GM10248 (cell line): ENCODE measurements around the gene PHF21B.

ENCODE experiments used
- CTCF ChIA-PET: fragments of 300-600 bp; sonication (Branson Sonifier 250); formaldehyde crosslinking; extraction: SDS; loops from one replicate; lab custom pipeline; 2021; ENCODE audit warnings: antibody characterized with exemption; lab: Yijun Ruan, JAX
- POLR2A ChIA-PET: fragments of 350-650 bp; sonication (Branson Sonifier 250); formaldehyde crosslinking; extraction: SDS; loops from one replicate; lab custom pipeline; 2020; ENCODE audit warnings: antibody characterized with exemption; lab: Yijun Ruan, JAX
- DNase-seq: peaks from one replicate; pipeline ENCODE4 v3.0.0; 2012; ENCODE audit errors: extremely low spot score
- TF ChIP-seq, protein P1 (sequence below): IDR thresholded peaks from 2 replicates; pipeline ENCODE4 v1.5.1; 2012; ENCODE audit warnings: mild to moderate bottlenecking, low read depth; ENCODE audit errors: extremely low read depth, missing control alignments, control extremely low read depth

PHF21B gene

DNA sequence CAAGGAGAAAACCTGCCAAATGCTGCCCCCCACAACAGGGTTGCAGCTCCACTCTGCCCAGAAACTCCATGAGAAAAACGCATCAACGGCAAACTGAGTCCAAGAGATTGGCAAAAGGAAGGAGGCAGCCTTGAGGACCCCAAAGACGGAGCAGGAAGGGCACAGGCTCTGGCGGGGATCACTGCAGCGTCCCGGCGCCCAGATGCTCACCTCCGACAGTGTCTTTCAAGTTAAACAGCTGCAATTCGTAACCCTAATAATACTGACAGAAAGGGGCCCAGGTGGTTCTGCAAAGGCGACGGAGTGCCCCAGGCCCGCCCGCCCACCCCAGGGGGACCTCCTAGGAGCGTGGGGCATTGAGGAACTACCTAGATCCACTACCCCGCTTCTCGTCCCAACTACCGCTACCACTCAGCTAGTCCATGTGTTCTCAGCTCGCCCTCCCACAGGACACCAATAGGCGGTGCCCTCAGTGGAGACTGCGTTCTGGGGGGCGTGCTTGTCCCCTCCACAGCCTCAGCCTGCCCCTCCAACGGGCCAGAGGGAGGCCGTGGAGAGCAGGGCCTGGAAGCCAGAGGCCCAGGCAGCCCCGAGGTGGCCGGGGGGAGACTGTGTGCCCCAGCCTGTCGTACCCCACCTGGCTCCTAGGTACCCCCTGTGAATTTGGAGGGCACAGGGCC, 127.4 kb downstream of the PHF21B start:
- TF ChIP-seq, protein P1, sequence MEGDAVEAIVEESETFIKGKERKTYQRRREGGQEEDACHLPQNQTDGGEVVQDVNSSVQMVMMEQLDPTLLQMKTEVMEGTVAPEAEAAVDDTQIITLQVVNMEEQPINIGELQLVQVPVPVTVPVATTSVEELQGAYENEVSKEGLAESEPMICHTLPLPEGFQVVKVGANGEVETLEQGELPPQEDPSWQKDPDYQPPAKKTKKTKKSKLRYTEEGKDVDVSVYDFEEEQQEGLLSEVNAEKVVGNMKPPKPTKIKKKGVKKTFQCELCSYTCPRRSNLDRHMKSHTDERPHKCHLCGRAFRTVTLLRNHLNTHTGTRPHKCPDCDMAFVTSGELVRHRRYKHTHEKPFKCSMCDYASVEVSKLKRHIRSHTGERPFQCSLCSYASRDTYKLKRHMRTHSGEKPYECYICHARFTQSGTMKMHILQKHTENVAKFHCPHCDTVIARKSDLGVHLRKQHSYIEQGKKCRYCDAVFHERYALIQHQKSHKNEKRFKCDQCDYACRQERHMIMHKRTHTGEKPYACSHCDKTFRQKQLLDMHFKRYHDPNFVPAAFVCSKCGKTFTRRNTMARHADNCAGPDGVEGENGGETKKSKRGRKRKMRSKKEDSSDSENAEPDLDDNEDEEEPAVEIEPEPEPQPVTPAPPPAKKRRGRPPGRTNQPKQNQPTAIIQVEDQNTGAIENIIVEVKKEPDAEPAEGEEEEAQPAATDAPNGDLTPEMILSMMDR: no peak
- DNase-seq: no peak
- POLR2A ChIA-PET: no interaction called here
- CTCF ChIA-PET: no interaction called here

DNA sequence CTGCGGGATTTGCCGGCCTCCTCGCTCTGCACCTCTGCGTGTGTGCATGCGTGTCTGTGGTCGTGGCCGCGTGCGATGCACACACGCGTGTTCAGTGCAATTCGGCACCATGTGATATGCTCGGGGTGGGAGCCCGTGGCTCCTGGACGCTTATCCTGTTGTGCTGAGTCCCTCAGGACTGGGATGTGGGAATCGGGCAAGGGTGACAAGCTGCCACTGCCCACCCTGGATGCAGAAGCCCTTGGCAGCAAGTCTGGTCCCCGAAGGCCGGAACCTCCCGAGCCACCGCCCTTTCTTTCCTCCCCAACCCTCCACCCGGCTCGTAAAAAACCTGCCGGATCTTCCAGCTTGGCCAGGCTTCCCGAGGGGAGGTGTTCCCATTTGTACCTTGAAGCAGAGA, 128.2 kb downstream of the PHF21B start:
- ChIA-PET CTCF (no interaction called here), POLR2A (no interaction called here)
- TF ChIP-seq, protein P1: no peak
- no peak for DNase-seq

DNA sequence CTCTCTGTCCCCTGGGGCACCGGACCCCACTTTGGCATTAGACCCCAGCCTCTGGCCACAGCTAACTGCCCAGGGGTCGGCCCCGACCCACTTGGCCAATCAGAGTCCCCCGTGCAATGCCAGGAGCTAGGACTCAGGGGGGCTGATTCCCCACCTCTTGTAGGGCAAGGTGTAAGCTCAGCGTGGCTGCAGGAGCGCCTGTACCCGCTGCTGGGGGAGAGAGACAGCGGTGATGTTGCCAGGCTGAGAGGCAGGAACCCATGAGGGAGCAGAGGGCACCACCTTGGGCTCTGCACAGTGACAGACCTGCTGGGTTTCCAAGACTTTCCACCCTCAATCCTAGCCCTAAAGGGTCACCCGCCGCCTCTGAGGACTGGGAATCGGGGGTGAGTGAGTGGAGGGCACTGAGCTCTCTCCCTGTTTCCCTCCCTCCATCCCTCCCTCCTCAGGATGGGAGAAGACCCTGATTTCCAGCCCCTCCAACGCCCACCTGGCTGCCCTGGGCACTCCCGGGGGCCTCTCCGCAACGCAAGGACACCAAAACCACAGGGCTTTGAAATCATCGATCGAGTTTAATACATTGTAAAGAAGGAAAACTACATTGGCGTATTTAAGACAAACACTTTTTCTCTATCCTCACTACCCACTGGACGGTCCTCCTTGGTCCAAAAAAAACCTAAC, 129.1 kb downstream of the PHF21B start:
- ChIA-PET POLR2A (no interaction called here), CTCF (no interaction called here)
- DNase-seq: no peak
- TF ChIP-seq, protein P1: no peak

DNA sequence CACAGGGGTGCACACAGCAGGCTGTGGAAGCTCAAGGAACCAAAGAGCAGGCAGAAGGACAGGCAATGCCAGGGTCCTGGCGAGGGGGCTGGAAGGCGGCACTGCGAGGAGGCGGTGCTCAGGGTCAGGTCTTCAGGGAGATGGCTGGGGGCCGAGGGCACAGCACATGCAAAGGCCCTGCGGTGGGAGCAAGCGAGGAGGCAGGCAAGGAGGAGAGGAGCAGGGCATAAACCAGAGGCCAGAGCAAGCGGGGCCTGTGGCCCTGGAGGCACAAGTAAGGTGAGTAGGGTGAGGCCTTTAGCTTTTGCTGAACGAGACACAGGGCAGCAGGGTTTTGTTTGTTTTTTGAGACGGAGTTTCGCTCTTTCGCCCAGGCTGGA, 130.5 kb downstream of the PHF21B start:
- DNase-seq: no peak
- CTCF ChIA-PET: no interaction called here
- TF ChIP-seq, protein P1: no peak
- POLR2A ChIA-PET: no interaction called here

DNA sequence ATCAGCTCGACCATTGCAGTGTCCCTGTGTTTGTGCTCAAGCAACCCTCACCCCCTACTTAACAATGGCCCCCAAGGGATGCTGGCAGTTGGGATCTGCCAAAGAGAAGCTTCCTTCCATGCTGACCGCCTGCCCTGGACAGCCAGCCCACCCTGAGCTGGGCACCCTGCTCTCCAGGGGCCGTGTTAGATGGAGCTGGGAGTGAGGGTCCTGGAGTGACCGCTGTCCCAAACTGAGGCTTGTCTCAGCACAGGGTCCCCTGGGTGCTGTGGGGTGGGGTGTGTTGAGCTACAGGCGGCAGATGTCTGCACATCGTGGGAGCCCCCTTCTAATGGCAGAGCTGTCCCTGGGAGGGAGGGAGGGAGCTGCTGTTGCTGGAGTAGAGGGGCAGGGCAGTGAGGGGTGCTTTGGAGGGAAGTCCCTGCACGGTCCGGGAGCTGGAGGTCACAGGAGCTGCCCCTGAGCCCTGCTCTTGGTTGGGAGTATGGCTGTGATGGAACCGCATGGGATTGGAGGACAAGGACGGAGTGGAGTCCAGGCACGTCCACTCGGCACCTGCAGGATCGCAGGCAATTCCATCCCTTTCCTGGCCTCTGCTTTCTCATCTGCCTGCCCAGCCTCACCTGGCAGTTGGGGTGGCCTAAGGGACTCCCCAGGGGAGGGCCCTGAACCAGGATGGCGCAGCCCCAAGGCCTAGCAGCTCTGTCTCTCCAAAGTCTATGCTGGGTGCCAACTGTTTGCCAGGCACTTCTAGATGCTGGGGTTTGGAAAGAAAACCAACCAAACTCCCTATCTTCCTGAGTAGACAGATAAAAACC, 131.1 kb downstream of the PHF21B start:
- ChIA-PET CTCF (interaction anchor here (1.0 kb wide), 1 partner anchor 16 kb away, joined by 3 read pairs; no protein-coding TSS in a partner anchor), POLR2A (no interaction called here)
- DNase-seq: no peak
- TF ChIP-seq, protein P1: no peak

DNA sequence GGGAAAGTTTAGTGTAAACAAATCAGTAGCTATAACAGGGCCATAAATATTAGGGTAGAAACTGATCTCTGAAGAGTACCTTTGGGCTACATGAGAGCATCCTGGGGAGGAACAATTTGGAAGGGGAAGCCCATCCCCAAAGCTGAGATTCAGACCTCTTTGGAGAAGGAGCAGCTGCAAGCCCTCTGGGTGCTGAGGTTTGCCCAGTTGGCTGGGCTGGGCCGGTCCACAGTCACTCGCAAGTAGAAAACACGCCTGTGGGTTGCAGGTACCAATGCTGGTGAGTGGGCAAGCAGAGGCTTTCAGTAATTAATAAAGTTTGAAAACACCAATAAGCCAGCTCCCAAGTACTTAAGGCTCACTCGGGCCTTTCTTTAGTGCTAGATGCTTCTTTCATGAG, 132.9 kb downstream of the PHF21B start:
- TF ChIP-seq, protein P1: no peak
- CTCF ChIA-PET: no interaction called here
- no peak for DNase-seq
- POLR2A ChIA-PET: no interaction called here
